GM04504 (cell line): Measurements from ENCODE around the gene LAMA2.
A peak's percentile ranks its signal among the peaks of the same experiment; 100 is the strongest.
"Not testable (repeated sequence)": the region's sequence is repeated elsewhere in the genome, so short reads cannot be mapped to it uniquely, and the experiment has no call there.

Source experiments
- DNase-seq: peaks from one replicate; pipeline ENCODE4 v3.0.0-alpha.2; 2012; ENCODE audit warnings: low read depth

The LAMA2 gene

DNA sequence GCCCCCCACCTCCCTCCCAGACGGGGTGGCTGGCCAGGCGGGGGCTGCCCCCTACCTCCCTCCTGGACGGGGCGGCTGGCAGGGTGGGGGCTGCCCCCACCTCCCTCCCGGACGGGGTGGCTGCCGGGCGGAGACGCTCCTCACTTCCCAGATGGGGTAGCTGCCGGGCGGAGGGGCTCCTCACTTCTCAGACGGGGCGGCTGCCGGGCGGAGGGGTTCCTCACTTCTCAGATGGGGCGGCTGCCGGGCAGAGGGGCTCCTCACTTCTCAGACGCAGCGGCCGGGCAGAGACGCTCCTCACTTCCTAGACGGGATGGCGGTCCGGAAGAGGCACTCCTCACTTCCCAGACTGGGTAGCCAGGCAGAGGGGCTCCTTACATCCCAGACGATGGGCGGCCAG is 205.5 kb downstream of the LAMA2 start:
- DNase-seq = not testable (repeated sequence)

DNA sequence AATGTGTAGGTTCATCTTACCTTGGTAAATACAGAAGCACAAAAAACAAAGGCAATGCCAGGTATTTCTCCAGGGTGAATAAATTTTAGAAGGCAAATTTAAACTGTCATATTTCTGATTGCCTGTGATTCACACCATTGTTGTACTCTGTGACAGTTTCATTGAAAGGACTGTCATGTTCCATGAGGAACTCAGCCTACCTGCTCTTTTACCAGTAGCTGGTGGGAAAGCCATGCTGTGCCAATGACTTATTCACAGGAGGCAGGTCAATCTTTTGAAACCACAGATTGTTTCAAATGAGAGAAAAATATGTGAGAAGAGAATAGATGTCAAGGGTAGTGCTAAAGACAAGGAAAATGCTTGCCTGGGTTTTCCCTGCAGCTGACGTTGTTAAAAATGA is 206.4 kb downstream of the LAMA2 start:
- DNase-seq = no peak

DNA sequence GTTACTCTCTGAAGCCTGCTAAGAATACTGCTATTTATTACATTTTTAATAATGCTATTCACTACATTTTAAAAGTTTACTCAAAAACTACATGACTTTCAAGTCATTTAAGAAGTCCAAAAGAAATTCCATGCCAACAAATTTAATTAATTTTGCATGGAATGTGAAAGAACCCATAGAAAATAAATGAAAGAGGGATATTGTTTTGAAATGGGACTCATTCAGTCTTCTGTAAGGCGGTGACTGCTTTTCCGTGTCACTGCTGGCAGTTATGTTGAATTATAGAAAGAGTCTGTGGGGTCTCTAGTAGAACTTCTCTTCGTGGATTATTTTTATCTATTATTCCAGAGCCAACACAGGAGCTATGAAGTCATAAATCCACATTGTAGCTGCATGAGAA is 211.2 kb downstream of the LAMA2 start:
- no peak for DNase-seq

DNA sequence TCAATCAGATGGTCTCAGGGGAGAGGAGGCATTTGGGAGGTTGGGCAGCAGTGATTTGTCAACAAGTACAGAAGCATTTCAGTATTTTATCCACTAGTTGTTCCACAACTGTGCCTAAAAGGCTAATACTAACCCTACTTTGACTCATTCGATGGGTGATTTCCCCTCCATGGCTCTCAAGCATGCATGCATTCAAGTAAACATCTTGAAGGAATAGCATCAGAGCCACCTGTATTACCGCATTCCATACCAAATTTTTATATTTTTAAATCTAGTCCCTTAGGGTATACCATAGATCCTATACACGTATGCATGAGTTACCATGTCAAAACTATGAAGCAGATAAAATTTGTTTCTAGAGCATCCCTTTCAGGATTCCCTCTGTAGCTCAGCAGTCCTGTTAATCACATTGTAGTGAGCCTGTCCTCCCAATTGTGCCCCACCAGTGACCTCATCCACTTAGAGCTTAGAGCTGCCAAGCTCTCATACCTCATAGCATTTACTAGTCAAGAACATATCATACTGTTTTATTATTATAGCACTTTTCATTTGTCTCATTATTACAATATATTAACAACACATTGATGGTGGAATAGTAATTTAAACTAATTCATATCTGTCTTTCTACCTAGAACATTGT is 213.8 kb downstream of the LAMA2 start:
- no peak for DNase-seq

DNA sequence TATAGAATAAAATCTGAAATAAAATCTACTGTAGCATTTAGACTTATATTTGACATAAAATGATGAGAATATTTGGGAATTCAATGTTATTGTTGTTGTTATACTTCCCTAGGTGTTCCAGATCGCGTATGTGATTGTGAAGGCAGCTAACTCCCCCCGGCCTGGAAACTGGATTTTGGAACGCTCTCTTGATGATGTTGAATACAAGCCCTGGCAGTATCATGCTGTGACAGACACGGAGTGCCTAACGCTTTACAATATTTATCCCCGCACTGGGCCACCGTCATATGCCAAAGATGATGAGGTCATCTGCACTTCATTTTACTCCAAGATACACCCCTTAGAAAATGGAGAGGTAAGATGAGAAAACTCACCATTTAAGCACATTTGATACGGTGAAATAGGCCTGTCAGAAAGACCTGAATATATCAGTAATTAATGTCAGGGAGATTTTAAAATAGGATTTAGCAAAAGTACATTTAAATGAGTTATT is 215.2 kb downstream of the LAMA2 start:
- DNase-seq = no peak

DNA sequence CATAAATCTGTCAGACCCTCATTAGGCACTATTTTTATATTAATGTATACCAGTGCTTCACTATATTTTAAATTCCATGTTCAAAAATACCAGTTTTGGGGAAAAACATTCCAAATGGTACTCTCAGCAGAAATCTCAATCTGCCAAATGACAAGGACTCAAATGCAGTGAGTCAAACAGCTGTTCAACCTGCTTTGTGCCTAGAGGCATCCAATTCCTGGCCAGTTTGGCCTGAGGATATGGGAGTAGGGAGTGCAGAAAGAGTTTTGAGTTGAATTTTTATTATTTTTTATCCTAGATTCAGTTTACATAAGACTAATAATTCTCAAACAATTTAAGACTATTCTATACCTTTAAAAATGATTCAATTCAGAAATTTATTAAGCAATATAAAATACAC is 216.8 kb downstream of the LAMA2 start:
- DNase-seq = no peak

DNA sequence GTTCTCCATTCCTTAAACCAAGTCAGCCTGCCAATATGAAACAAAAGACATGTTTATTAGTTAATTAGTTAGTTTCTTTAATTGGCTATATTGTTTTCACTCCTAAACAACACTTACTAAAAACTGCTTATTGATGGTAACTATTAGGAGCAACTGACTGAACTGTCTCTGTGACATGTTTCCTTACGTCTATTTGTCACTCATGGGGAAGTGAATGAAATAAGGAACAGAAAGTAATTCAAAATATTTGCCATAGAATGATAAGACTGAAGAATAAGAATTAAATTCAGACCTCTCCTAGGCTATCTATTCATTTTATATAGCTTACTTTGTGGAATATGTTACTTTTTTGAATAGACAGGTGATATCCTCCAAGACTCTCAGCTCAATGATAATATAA is 217.2 kb downstream of the LAMA2 start:
- DNase-seq = no peak

DNA sequence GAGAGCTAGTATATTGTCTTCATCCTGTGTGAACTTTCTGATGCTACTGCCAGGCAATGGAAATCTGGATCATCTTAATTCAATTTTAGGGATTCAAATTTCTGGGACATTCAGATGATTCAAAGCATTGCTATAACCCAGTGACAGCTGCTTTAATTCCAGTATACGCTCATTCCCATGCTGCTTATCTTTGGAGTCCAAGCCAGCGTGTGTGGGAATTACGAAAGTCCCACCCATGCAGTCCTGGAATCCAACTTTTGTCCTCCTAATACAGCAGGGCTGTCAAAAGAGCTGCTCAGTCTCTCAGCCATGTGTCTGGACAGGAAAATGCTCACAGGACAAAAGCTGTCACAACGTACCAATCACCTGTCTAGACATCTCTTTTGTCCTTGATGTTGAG is 219.8 kb downstream of the LAMA2 start:
- DNase-seq = peak; percentile 27

DNA sequence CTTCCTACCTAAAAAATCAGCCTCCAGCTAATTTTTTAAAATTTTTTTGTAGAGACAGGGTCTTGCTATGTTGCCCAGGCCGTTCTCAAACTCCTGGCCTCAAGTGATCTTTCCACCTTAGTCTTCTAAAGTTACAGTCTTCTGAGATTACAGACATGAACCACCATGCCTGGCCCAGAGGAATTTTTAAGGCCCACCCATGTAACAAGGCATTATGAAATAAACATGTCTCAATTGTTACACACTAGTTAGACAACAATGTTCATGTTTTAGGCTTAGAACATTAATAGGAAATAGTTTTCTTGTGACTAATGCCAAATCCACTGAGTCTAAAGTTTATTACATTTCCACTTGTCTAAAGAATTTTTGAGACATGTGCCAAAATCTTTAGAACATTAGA is 221.2 kb downstream of the LAMA2 start:
- peak; percentile 56 for DNase-seq

DNA sequence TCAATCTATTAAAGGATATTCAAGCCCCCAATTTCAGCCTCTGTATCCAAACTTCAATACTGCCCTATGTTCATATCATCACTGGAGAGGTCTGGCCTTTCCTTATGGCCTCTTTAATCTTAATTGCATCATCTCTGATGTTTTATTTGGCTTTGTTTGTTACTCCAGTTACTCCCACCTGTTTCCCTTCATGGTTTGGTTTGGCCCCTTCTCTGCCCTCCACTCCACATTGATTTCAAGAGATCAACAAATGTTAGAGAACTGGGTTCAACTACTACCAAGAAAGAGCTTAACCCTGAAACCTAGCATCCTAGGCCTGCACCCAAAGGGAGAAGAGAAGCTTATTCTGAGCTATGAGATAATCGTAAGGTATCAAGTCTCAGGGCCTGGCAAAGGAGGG is 221.6 kb downstream of the LAMA2 start:
- no peak for DNase-seq

DNA sequence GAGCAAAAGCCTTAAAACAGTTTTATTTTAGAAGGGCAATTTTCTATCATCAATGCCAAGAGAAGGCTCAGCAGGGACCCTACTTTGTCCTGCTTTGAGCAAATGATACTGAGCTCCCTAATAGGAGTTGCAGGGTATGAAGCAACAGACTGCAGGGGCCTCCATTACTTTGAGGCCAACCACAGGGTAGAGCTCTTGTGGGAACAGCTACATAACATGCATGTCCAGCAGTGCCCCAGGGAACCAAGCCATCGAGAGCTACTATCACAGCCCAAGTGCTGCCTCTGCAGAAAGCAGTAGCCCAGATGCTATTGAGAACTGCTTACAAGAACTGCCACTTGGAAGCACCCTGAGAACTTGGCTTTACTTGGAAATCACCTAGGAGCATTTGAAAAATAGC is 222.1 kb downstream of the LAMA2 start:
- no peak for DNase-seq

DNA sequence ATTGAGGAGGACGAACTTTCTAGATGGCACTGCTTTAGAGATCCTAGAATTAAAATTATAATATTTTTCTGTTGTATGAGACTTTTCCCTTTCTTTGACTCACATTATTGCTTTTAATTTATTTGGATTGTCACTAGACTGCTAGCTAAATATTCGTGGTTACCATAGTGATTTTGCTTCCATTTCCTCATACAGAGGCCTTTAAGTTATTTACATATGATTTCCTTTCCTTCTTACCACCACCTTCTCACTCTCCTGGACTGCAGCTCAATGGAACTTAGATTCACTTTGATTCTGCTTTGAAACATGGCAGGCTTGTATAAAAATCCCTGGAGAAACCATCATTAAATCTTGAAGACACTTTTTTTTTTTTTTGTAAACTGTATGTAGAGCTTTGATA is 222.9 kb downstream of the LAMA2 start:
- no peak for DNase-seq

DNA sequence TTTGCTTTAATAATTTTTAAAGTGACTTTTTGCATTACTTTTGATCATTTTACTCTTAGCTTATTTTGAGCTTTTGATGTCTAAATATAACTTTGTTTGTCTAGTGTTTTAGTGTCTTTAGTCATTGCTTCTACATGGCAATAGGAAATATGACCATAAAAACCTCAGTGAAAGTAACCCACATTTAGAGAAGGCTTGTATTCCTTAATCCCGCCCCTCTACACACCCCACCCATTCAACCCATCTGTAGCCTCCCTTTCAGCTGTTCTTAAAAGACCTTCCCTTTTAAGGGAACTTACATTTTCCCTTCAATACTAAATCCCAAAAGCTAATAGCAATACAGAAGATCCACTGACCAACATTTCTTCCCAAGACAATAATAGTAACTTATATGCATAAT is 225.4 kb downstream of the LAMA2 start:
- no peak for DNase-seq

DNA sequence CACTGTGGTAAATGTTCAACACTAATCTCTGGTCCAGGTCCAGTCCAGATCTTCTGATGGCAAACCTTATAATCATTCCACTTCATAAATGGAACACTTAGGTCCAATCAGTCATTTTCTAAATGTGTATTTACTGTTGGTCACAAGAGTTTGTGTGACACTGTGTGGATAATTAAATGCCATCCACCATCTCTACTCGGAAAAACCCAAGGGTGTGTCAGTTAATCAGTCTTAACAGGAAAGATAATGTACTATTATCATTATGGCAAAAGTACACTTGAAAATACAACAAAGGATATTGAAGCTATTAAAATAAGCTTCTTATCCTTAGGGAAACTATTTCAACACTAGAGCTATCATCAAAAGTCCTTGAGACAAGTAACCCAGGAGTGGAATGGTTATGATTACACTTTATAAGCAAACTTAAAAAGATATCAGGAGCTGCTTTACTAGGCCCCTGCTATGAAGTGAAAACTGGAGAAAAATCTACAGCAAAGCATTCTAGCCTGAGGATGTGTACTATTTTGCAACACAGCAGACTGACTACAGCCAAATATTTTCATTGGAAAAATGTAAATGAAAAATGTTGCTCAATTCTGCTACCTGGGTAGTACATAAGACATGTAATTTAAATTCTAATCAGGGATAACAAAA is 227.9 kb downstream of the LAMA2 start:
- no peak for DNase-seq

DNA sequence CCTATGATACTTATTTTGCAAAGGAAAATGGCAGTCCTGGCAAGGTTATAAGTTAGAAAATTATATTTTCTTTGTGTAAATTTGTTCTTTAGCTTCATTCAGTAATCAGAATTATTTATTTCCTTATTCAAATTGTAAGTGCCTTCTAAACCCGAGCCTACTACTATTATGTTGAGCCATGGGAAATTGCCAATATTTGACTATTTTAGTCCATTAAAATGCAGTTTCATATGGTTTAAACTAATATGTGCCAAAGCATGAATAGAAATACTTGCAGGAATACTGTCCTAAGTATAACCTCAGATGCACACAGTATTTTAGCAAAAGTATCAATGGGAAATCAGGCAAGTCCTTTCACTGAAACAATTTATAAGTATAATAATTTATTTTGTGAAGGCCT is 228.4 kb downstream of the LAMA2 start:
- DNase-seq = no peak

DNA sequence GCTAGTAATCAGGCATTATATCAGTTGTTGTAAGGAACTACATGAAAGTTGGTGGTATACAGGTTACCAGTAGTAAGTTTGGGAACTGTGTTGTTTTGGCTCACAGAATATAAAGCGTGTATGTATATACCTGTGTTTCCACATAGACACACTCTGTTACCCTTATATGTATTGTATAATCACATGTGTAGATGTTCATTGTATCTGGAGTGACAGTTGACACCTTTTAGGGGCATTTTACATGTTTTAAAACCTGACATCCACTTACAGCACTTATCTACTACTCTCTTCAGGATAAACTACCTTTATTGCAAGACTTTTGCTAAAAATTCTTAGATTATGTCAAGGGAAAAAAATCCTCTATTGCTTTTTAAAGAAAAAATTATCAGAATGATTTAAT is 228.9 kb downstream of the LAMA2 start:
- DNase-seq = no peak

DNA sequence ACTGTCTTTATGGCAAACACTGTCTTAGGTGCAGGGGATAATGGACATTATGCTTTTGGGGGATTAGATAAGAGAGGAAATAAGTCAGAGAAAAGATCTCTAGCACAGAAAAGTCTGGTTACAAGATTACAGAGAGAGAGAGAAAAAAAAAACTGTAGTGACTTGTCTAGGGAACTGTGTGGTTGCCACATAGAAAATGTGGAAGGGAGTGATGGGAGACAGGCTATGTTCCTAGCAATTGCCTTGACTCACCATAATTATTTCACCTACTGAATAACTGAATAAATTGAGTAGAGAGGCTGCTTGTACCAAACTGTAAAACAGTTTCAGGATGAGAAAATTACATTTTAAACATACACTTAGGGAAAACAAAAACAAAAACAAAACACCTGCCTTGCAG is 229.7 kb downstream of the LAMA2 start:
- no peak for DNase-seq

DNA sequence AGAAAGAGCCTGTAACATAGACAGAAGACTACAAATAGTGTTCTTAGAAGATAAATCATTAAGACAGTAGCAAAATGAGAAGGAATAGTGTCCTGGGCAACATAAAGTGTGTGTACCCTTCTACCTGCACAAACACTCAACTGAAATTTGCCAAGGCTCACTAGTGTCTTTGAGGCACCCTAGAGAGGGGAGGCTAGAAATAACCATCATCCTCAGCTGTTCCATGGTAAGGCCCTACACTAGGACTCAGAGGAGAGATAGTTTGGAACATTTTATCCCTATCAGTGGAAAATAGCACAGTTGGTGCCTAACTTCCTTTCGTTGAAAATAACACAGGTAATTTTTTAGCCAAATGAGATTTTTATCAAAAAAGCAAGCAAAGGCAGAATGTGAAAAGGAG is 230.7 kb downstream of the LAMA2 start:
- no peak for DNase-seq

DNA sequence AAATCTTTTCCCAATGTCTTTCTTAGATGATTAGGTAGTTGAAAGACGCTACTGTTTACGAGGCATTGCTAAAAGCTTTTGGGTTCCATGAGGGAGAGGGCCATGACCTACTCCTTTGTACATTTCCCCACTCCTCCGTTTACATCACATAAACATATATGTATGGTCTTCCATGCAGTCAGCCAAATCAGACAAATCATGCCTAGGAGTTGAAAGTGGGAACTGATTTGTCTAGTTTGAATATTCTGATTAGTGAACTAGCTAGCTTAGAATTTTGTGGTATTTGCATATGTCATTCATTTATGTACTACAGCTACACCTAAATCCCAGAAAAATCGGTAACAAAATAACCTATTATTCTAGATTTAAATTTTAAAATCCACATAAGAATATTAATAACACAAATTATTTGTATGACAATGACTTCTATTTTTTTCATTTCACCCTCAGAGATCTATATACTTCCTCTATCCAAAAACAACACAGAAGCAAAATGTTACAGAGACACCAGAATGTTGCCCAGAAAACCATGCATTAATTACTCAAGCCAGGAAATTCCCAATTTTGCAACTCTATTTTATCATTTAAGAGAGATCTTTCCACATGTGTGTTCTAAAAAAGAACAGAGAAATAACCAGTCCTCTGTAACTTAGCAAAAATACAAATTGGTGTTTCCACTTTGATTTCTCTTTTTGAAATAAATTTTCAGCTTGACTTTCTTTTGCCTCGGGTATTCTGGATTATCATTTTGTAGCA is 231.9 kb downstream of the LAMA2 start:
- no peak for DNase-seq

DNA sequence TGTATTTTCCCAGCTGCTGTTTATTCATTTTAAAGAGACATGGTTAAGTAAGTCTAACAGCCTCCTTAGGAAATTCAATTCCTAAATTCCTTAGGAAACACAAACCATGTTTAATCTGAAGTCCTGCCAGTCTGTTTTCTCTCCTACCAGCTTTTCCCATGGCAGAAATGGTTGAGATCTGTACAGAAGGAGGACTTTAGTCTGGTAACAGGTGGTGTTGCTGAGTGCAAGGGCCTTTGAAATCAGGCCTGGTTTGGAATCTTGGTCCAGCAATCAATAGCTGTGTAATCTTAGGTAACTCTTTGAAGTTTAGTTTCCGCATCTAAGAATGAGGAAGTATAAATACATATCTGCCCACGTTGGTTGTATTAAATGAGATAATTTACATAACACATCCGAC is 232.5 kb downstream of the LAMA2 start:
- no peak for DNase-seq

DNA sequence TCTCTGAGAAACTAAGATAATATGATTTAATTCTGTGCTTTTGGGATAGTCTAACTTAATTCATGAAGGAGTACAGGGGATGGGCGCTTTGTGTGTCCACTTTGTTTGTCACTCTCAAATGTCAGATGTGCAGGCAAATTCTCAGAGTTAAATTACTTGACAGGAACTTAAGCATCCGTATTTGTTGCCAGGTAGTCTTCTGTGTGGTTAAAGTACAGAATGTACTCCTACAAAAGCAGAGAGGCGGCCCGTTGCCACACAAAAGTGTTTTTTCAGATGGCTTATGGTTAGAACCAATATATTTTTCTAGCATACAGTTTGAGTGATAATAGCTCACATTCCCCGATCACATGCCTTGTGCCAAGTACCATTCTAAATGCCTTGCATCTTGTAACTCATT is 234.4 kb downstream of the LAMA2 start:
- DNase-seq = no peak

DNA sequence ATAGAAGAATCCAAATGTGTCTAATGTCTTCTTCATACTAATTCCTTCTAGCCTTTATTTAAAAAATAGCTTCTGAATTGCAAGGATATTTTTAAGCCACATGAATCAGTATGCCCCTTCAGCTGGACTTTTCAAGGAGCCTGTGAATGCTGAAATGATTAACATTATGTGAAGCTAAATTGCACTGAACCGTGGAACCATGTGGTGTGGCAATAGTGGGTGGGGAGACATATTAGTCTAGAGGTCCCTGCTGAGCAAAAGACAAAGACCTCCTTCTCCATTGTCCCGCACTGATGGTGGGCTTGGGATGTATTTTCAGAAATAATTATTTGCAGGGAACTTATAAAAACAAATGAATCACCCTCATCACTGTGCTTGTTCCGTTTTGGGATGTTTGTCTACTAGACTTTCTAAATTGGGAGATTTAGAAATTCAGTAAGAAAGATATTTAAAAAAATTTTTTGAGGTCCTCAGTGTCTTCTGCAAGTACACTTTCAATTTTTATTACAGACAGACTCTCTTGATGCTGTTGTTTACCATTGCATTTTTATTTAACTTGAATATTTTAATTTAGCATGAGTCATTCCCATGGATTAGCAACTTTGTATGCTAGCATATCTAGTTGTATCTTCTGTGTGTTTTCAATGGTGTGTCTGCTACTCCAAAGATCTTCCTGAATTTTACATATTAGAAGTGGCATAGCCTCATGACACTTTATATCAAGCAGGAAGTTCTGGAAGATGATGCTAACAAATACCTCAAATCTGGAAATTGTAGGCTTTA is 238.1 kb downstream of the LAMA2 start:
- no peak for DNase-seq

DNA sequence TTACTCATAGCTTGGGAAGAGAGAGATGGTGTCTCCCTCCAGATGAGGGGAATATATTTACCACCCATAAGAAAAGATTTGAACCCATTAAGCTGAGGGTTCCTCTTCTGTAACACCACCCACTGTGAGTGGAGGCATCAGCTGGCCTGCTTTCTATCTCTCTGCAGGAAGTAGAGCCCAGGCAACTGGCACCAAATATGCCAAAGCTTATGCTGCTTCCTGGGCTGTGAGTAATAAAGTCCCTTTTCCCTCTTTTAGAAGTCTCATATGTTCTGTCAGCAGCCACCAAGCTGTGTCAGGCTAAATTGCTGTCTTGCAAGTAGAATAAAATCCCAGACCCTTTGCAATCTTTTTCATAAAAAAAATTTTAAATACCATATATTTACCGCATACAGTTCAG is 241.4 kb downstream of the LAMA2 start:
- DNase-seq = no peak
